NB4 (cell line): ENCODE data around the gene FAM76A.

Experiments
- DNase-seq: peaks from one replicate; pipeline ENCODE4 v3.0.0; 2010; ENCODE audit warnings: low read depth
- H3K4me3 ChIP-seq: one replicate; pipeline ENCODE4 v1.5.1; 2011; ENCODE audit warnings: mild to moderate bottlenecking, low read depth, low read length, moderate library complexity
- MYC ChIP-seq: IDR thresholded peaks from 2 replicates; pipeline ENCODE4 v1.6.1; 2011; ENCODE audit warnings: low read depth, low read length
- POLR2A ChIP-seq: IDR thresholded peaks from 2 replicates; pipeline ENCODE4 v1.6.1; 2011; ENCODE audit warnings: mild to moderate bottlenecking; ENCODE audit not compliant: insufficient read length; ENCODE audit errors: extremely low read depth
- TF ChIP-seq, protein P1 (sequence below): IDR thresholded peaks from 2 replicates; pipeline ENCODE4 v1.6.1; 2011; ENCODE audit warnings: low read depth, low read length
- TF ChIP-seq, protein P2 (sequence below): IDR thresholded peaks from one replicate; pipeline ENCODE4 v1.5.1; 2012; ENCODE audit warnings: low read depth, low read length

FAM76A gene

DNA sequence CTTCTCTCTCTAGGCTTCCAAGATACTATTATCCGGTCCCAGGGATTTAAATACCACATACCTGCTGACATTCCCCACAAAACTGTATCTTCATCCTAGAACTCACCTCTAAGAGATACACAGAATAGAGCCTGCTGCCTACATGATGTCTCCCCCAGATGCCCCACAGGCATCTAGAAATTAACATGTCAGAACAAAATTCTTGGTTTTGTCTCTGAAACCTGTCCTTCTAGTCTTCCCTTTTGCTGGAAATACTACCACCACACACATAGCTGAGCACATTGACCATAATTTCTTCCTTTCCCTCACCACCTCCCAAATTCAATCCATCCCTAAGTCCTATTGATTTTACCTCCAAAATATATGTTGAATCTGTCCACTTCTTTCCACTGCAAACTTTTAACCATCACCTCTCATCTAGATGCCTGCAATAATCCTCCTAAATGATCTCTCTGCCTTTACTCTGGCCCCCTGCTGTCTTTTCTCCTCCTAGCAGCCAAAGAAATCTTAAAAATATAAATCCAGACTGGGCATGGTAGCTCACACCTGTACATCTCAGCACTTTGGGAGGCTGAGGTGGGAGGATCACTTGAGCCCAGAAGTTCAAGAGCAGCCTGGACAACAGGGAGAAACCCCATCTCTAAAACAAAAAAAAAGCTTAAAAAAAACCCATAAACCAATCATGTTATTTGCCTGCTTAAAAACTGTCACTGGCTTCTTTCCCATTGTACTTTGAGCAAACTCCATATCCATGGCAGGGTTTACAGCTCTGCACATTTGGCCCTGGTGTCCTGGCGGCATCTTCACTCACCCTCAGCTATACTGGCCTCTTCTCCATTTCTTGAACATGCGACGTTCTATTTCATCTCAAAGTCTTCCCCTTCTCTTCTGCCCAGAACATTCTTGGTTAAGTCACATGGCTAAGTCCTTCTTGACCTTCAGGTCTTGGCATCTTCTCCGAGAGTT, 6.2 kb upstream of the FAM76A start:
- H3K4me3 ChIP-seq: no peak overlapping the region
- no peak for DNase-seq
- TF ChIP-seq, protein P1, sequence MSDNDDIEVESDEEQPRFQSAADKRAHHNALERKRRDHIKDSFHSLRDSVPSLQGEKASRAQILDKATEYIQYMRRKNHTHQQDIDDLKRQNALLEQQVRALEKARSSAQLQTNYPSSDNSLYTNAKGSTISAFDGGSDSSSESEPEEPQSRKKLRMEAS: no peak

DNA sequence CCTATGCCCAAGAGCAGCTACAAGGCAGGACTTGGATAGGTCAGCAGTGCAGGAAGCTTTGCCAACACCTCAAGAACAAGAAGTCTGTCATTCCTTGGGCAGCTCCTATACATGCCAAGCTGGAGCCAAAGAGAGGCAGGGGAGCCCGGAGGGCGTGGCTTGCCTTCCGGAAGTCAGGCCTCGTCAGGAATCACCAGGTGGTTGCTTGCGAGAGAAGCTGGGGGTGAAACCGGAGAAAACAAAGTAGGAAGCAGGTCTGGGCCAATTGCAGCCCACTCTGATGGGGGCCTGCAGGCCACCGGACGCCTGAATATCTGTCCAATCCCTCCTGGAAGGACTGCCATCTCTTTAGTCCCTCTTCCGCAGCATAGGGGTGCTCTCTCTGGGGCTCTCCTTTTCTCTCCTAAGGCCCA, 794 bp upstream of the FAM76A start:
- peak; percentile 21 for DNase-seq
- peak overlapping the region; percentile 40 for H3K4me3 ChIP-seq
- TF ChIP-seq MYC (no peak), POLR2A (no peak)
- TF ChIP-seq, protein P1: no peak
- TF ChIP-seq, protein P2, sequence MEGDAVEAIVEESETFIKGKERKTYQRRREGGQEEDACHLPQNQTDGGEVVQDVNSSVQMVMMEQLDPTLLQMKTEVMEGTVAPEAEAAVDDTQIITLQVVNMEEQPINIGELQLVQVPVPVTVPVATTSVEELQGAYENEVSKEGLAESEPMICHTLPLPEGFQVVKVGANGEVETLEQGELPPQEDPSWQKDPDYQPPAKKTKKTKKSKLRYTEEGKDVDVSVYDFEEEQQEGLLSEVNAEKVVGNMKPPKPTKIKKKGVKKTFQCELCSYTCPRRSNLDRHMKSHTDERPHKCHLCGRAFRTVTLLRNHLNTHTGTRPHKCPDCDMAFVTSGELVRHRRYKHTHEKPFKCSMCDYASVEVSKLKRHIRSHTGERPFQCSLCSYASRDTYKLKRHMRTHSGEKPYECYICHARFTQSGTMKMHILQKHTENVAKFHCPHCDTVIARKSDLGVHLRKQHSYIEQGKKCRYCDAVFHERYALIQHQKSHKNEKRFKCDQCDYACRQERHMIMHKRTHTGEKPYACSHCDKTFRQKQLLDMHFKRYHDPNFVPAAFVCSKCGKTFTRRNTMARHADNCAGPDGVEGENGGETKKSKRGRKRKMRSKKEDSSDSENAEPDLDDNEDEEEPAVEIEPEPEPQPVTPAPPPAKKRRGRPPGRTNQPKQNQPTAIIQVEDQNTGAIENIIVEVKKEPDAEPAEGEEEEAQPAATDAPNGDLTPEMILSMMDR: no peak

DNA sequence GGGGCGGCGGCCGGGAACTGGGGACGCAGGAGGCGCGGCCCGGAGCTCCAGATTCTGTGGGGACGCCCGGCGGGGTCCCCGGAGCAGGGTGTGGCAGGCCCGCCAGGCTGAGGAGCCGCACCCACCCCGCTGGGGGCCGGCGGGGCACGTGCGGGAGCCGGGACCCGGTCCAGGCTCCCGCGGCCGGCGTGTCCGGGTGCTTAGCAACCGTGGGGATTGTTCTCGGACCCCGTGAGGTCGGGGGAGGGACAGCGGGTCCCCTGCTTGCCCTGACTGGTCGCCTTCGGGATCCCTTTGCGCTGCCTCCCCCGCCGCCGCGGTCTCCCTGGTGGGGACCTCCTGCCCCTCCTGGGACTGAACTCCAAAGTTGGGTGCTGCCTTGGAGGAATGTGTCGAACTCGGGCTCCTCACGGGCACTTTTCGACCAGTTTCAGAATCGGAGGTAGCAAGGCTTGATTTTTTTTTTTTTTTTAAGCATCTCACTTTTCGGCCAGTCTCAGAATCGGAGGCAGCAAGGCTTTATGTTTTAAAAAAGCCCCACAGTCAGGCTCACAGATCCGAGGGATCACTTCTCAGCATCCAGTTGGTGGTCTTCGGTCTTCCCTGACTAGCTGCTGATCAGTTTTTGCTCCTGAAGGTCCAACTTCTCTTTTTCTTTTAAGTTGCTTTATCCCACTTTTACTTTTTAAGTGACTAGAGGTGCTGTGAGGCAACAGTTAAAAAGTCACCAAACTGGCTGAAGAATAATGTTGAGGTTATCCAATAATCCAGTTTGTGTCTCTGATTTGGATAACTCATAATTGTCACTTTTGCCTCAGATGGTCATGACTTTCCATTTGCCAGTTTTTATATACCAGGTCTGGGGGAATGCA, 648 bp downstream of the FAM76A start:
- H3K4me3 ChIP-seq: peak overlapping the region; percentile 83
- peak; percentile 66 for DNase-seq
- TF ChIP-seq, protein P2: no peak
- no peak for TF ChIP-seq POLR2A
- no peak for TF ChIP-seq MYC
- TF ChIP-seq, protein P1: peak; percentile 17; the same call in 1 of the 2 replicates

DNA sequence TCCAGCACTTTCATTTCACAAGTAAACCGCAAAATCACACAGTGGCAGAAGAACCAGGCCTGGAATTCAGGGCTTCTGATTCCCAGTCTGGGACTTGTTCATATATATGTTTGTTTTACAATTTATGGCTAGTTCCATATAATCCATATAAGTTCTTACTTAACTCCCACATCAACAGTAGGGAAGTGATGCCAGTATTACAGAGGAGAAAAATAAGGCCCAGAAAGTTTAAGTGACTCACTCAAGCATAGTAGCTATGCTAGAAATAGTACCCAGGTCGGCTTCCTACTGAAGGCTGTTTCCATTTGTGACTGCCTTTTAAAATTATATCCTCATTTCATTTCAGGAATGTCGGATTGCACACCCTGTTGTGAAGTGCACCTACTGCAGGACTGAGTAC, 1.4 kb downstream of the FAM76A start:
- peak overlapping the region; percentile 83 for H3K4me3 ChIP-seq
- peak; percentile 8 for DNase-seq
- TF ChIP-seq, protein P2: no peak
- TF ChIP-seq POLR2A (no peak), MYC (no peak)
- TF ChIP-seq, protein P1: no peak

DNA sequence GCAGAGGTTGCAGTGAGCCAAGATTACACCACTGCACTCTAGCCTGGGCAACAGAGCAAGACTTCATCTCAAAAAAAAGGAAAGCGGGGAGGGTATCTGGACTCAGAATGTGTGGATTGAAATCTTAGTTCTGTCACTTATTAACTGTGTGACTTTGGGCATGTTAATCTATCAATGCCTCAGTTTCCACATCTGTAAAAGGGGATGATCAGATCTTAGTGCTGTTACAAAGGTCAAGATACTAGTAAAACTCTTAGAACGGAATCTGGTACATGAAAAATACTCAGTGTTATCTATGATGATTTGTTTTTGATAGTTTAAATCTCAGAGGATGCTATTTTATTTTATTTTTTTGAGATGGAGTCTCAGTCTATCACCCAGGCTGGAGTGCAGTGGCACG, 10.5 kb downstream of the FAM76A start:
- no peak for DNase-seq
- TF ChIP-seq, protein P1: no peak
- no peak for TF ChIP-seq POLR2A
- TF ChIP-seq, protein P2: no peak
- TF ChIP-seq MYC: no peak
- H3K4me3 ChIP-seq: no peak overlapping the region

DNA sequence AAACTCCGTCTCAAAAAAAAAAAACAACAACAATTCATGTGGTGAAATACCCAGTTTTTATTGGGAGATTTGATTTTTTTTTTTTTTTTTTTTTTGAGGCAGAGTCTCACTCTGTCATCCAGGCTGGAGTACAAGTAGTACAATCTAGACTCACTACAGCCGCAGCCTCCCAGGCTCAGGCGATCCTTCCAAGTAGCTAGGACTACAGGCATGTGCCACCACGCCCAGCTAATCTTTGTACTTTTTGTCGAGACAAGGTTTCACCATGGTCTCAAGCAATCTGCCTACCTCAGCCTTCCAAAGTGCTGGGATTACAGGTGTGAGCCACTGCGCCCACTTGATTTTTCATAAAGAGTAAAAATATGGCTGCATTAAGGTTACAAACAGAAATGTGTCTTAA, 15.4 kb downstream of the FAM76A start:
- H3K4me3 ChIP-seq: no peak overlapping the region
- DNase-seq: no peak
- TF ChIP-seq, protein P1: no peak
- no peak for TF ChIP-seq POLR2A
- no peak for TF ChIP-seq MYC
- TF ChIP-seq, protein P2: no peak
